ENCODE measurements around the gene MYL10. TPM values are rescaled to one million over a fixed set of nuclear protein-coding genes. Genes with fewer than 3 reads are reported as not detected.

The MYL10 gene
- total RNA-seq, 2 donors from 2014 or later = not detected

DNA sequence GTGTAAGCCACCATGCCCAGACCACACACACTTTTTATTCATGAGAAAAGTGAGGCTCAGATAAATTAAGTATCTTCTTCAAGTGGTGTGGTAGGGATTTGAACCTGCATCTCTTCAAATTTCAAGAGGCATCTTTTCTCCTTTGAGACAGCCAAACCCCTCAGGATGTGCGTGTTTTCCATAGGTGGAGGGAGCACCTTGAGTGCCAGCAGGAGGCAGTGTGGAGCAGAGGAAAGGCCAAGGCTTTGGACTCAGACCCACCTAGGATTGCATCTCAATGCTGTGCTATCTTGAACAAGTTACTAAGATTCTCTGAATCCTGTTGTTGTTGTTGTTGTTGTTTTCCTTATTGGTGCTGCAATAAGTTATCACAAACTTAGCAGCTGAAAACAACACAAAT, 40.2 kb upstream of the MYL10 start:
- TF ChIP-seq, protein P1, sequence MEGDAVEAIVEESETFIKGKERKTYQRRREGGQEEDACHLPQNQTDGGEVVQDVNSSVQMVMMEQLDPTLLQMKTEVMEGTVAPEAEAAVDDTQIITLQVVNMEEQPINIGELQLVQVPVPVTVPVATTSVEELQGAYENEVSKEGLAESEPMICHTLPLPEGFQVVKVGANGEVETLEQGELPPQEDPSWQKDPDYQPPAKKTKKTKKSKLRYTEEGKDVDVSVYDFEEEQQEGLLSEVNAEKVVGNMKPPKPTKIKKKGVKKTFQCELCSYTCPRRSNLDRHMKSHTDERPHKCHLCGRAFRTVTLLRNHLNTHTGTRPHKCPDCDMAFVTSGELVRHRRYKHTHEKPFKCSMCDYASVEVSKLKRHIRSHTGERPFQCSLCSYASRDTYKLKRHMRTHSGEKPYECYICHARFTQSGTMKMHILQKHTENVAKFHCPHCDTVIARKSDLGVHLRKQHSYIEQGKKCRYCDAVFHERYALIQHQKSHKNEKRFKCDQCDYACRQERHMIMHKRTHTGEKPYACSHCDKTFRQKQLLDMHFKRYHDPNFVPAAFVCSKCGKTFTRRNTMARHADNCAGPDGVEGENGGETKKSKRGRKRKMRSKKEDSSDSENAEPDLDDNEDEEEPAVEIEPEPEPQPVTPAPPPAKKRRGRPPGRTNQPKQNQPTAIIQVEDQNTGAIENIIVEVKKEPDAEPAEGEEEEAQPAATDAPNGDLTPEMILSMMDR (IDR thresholded peaks at IDR 0.05) = peak; percentile 48
- no peak for DNase-seq
- H3K4me3 ChIP-seq = no peak overlapping the region
- no peaks in the 10 kb centered on the region for H3K9me3 ChIP-seq
- no peaks in the 10 kb centered on the region for H3K4me1 ChIP-seq
- H3K9ac ChIP-seq (ENCODE audit: low read depth in 2 of 2, low read length in 2 of 2) = no peak overlapping the region
- no peaks in the 10 kb centered on the region for H3K27me3 ChIP-seq
- intact Hi-C loops (cut with DNase I) = loop anchor here (10.0 kb wide), 1 partner anchor 125 kb away; no protein-coding TSS in a partner anchor
- no peaks in the 10 kb centered on the region for H3K36me3 ChIP-seq
- no peak overlapping the region for H3K27ac ChIP-seq

DNA sequence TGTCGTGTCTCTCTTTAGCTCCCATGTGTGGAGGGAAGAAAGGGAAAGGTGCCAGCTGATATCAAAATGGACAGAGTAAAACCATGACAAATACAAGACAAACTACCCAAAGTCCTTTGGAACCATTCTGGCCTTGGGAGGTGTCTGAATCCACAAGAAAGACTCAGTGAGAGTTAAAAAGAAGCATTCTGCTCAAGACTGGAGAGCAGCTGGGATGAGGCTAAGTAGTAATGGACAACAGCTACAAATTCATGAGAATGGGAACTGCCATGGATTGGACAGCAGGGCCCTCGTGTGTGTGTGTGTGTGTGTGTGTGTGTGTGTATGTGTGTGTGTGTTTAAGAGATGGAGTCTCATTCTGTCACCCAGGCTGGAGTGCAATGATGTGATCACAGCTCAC, 39.6 kb upstream of the MYL10 start:
- intact Hi-C loops (cut with DNase I) = loop anchor here (10.0 kb wide), 1 partner anchor 124 kb away; no protein-coding TSS in a partner anchor
- no peak overlapping the region for H3K9ac ChIP-seq (ENCODE audit: low read depth in 2 of 2, low read length in 2 of 2)
- H3K4me3 ChIP-seq = no peak overlapping the region
- DNase-seq = no peak
- H3K27ac ChIP-seq = no peak overlapping the region
- H3K4me1 ChIP-seq = no peaks in the 10 kb centered on the region
- no peaks in the 10 kb centered on the region for H3K9me3 ChIP-seq
- TF ChIP-seq, protein P1 (IDR thresholded peaks at IDR 0.05) = no peak
- H3K27me3 ChIP-seq = no peaks in the 10 kb centered on the region
- H3K36me3 ChIP-seq = no peaks in the 10 kb centered on the region

DNA sequence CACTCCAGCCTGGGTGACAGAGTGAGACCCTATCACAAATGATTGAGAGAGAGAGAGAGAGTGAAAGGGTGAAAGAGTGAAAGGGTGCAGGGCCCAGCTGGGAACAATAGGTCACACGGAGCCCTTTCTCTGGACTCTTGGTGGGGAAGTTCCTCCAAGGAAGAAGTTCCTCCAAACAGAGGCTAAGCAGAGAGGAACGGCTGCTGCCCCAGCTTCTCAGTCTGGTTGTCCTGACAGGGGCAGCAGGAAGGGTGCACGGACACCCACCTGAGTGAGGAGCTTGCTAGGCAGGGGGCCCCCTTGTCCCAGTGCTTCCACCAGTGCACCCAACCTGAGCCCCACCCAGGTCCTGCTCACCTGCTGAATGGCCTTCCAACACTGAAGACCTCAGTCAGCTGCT, 38.8 kb upstream of the MYL10 start:
- intact Hi-C loops (cut with DNase I) = loop anchor here (10.0 kb wide), 1 partner anchor 123 kb away; no protein-coding TSS in a partner anchor
- TF ChIP-seq, protein P1 (IDR thresholded peaks at IDR 0.05) = no peak
- no peak overlapping the region for H3K4me3 ChIP-seq

DNA sequence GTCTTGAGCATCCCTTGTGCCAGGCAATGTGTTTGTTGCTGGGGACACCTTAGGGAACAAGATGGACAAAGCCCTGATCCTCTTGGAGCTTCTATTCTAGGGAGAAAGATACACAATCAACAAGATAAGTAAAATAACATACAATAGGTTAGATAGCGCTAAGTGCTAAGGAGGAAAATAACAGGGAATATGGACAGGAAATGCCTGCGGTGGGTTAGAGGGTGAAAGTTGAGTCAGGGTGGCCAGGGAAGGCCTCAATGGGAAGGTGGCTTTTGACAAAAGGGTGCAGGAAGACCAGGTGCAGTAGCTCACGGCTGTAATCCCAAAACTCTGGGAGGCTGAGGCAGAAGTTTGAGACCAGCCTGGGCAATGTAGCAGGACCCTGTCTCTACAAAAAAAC, 38.3 kb upstream of the MYL10 start:
- no peaks in the 10 kb centered on the region for H3K9me3 ChIP-seq
- H3K27me3 ChIP-seq = no peaks in the 10 kb centered on the region
- H3K36me3 ChIP-seq = no peaks in the 10 kb centered on the region
- DNase-seq = no peak
- TF ChIP-seq, protein P1 (IDR thresholded peaks at IDR 0.05) = no peak
- H3K9ac ChIP-seq (ENCODE audit: low read depth in 2 of 2, low read length in 2 of 2) = no peak overlapping the region
- no peaks in the 10 kb centered on the region for H3K4me1 ChIP-seq
- H3K4me3 ChIP-seq = no peak overlapping the region
- no peak overlapping the region for H3K27ac ChIP-seq
- intact Hi-C loops (cut with DNase I) = loop anchor here (10.0 kb wide), 1 partner anchor 123 kb away; no protein-coding TSS in a partner anchor

More for the DNA sequence above, 38.8 kb upstream of the MYL10 start:
- Histone ChIP-seq H3K9me3 (no peaks in the 10 kb centered on the region), H3K27ac (no peak overlapping the region), H3K36me3 (no peaks in the 10 kb centered on the region), H3K4me1 (no peaks in the 10 kb centered on the region), H3K27me3 (no peaks in the 10 kb centered on the region), H3K9ac (ENCODE audit: low read depth in 2 of 2, low read length in 2 of 2) (no peak overlapping the region)
- no peak for DNase-seq

DNA sequence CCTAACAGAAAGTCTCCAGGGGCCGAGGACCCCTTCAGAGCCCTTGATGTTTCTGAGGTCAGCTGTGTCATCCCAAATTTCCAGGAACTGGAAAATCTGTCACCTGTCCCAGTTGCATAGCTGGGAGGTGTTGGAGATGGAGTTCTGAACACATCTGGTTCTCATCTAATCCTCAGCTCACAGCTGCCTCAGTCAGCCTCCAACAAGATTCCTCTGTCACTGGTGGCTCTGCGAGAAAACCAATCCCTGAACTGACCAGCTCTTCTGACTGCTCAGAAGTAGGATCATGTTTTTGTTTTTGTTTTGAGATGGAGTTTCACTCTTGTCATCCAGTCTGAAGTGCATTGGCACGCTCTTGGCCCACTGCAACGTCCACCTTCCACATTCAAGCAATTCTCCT, 37.6 kb upstream of the MYL10 start:
- intact Hi-C loops (cut with DNase I) = loop anchor here (10.0 kb wide), 1 partner anchor 122 kb away; no protein-coding TSS in a partner anchor
- TF ChIP-seq, protein P1 (IDR thresholded peaks at IDR 0.05) = no peak

More for the DNA sequence above, 37.6 kb upstream of the MYL10 start:
- Histone ChIP-seq H3K4me3 (no peak overlapping the region), H3K27me3 (no peaks in the 10 kb centered on the region), H3K9ac (ENCODE audit: low read depth in 2 of 2, low read length in 2 of 2) (no peak overlapping the region), H3K36me3 (no peaks in the 10 kb centered on the region), H3K27ac (no peak overlapping the region), H3K9me3 (no peaks in the 10 kb centered on the region), H3K4me1 (no peaks in the 10 kb centered on the region)
- no peak for DNase-seq
